Measurements from ENCODE around the gene CYP4X1. TPM values are rescaled to one million over a fixed set of nuclear protein-coding genes. Genes with fewer than 3 reads are reported as not detected.

The CYP4X1 gene
- total RNA-seq, 1 experiment from 2014 or later = not detected

DNA sequence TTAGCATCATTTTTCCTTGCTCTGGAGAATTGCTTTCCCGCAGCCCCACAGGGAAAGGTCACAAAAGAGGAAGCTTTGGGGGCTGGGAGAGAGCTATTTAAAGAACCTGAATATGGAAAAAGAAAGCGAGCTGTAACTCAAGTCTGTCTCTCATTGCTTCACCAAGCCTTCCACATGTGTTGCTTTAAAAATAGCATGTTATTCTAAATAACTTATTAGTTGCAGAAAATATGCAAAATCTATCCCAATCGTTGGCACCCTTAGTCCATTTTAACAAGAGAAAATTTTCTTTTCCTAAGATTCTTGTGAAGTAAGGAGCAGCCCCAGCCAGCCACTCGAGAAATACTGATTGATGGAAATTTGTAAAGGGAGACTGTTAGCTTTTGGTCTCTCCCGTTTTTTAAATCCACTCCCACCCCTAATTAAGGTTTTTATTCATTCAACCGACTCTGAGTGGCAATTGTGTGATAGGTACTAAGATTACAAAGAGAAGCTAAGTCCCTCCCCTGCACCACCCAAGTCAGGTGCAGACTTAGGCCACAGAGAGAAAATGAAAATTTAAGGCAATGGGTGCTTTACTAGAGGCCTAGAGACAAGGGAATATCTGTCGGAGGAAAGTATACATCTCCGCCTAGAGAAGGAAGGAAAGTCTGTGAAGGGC is 802 bp downstream of the CYP4X1 start:
- Histone ChIP-seq H3K36me3 (ENCODE audit: insufficient read depth, low read length, poor library complexity, severe bottlenecking) (no peaks in the 10 kb centered on the region), H3K9me3 (ENCODE audit: low read depth, low read length, poor library complexity, severe bottlenecking) (no peaks in the 10 kb centered on the region), H3K4me3 (ENCODE audit: low read depth, low read length, poor library complexity, severe bottlenecking) (no peak overlapping the region), H3K27me3 (replicated peaks; ENCODE audit: insufficient read depth, low read depth, low read length, poor library complexity) (peaks cover 49% of the 10 kb centered on the region), H3K27ac (ENCODE audit: low read depth, low read length, poor library complexity, severe bottlenecking) (no peak overlapping the region), H3K4me1 (ENCODE audit: insufficient read depth, low read length, poor library complexity, severe bottlenecking) (no peaks in the 10 kb centered on the region)
- CTCF ChIA-PET = no interaction called here
- intact Hi-C loops (cut with micrococcal nuclease; ENCODE audit: unreplicated experiment) = no loop called here
- TF ChIP-seq EZH2 (IDR thresholded peaks at IDR 0.05; ENCODE audit: borderline replicate concordance, low read depth, low read length, poor library complexity, severe bottlenecking) = no peak
- TF ChIP-seq, protein P1, sequence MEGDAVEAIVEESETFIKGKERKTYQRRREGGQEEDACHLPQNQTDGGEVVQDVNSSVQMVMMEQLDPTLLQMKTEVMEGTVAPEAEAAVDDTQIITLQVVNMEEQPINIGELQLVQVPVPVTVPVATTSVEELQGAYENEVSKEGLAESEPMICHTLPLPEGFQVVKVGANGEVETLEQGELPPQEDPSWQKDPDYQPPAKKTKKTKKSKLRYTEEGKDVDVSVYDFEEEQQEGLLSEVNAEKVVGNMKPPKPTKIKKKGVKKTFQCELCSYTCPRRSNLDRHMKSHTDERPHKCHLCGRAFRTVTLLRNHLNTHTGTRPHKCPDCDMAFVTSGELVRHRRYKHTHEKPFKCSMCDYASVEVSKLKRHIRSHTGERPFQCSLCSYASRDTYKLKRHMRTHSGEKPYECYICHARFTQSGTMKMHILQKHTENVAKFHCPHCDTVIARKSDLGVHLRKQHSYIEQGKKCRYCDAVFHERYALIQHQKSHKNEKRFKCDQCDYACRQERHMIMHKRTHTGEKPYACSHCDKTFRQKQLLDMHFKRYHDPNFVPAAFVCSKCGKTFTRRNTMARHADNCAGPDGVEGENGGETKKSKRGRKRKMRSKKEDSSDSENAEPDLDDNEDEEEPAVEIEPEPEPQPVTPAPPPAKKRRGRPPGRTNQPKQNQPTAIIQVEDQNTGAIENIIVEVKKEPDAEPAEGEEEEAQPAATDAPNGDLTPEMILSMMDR (conservative IDR thresholded peaks at IDR 0.05; ENCODE audit: low read depth, low read length) = no peak
- DNase-seq (ENCODE audit: low spot score) = no peak
- POLR2A ChIA-PET (ENCODE audit: low non-redundant PET) = no interaction called here
- BruUV-seq (replicated peaks) = no TSS peak

DNA sequence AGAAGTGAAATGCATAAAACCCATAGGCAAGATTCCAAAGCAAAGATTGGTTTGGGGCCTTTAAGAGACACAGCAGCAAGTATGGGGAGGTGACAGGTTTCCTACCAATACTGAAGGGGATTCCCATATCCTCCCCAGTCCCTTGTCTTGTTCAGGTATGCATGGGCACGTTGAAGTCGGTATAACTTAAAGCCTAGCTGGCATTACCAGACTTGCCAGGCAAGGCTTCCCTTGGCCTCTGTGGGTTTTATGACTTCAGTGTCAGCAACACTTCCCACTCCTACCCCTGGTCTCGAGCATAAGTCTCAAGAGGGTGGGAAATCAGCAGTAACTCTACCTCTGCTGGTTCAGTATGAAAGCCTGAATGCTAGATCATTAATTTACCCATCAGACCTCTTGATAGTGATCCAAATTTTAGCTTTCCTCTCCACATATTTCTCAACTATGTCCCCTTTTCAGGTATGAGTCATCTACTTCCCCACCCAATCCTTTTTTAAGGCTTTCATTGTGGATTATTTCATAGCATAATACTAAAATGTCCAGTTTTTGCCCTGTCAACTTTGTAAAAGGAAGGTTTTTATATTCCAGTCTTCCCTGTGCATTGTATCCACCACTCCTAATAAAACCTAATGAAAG is 6.8 kb downstream of the CYP4X1 start:
- TF ChIP-seq, protein P1 (conservative IDR thresholded peaks at IDR 0.05; ENCODE audit: low read depth, low read length) = no peak
- no peak for TF ChIP-seq EZH2 (IDR thresholded peaks at IDR 0.05; ENCODE audit: borderline replicate concordance, low read depth, low read length, poor library complexity, severe bottlenecking)
- Histone ChIP-seq H3K27me3 (replicated peaks; ENCODE audit: insufficient read depth, low read depth, low read length, poor library complexity) (peaks cover 43% of the 10 kb centered on the region), H3K9me3 (ENCODE audit: low read depth, low read length, poor library complexity, severe bottlenecking) (no peaks in the 10 kb centered on the region), H3K27ac (ENCODE audit: low read depth, low read length, poor library complexity, severe bottlenecking) (no peak overlapping the region), H3K4me3 (ENCODE audit: low read depth, low read length, poor library complexity, severe bottlenecking) (no peak overlapping the region), H3K36me3 (ENCODE audit: insufficient read depth, low read length, poor library complexity, severe bottlenecking) (no peaks in the 10 kb centered on the region), H3K4me1 (ENCODE audit: insufficient read depth, low read length, poor library complexity, severe bottlenecking) (no peaks in the 10 kb centered on the region)
- intact Hi-C loops (cut with micrococcal nuclease; ENCODE audit: unreplicated experiment) = no loop called here
- ChIA-PET POLR2A (ENCODE audit: low non-redundant PET) (no interaction called here), CTCF (no interaction called here)
- DNase-seq (ENCODE audit: low spot score) = no peak
- BruUV-seq (replicated peaks) = no TSS peak

DNA sequence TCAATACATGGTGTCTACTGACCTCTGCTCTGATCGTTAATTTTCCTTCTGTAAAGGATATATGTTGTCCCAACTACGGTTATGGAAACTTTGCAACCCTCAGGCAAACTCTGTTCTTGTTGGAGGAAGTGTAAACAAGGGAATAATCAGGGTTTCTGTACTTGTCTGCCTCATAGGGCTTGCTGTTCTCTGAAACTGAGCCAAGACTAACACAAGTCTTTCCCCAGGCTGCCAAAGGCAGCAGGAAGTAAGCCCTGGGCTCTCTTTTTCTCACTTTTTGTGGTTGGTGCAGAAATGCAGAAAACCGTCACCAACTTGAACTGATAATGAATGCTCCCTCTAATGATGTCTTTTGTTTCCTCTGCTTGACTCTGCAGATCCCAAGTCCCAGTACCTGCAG is 7.6 kb downstream of the CYP4X1 start:
- TF ChIP-seq, protein P1 (conservative IDR thresholded peaks at IDR 0.05; ENCODE audit: low read depth, low read length) = no peak
- no peak for TF ChIP-seq EZH2 (IDR thresholded peaks at IDR 0.05; ENCODE audit: borderline replicate concordance, low read depth, low read length, poor library complexity, severe bottlenecking)
- ChIA-PET CTCF (no interaction called here), POLR2A (ENCODE audit: low non-redundant PET) (no interaction called here)
- Histone ChIP-seq H3K36me3 (ENCODE audit: insufficient read depth, low read length, poor library complexity, severe bottlenecking) (no peaks in the 10 kb centered on the region), H3K9me3 (ENCODE audit: low read depth, low read length, poor library complexity, severe bottlenecking) (no peaks in the 10 kb centered on the region), H3K27ac (ENCODE audit: low read depth, low read length, poor library complexity, severe bottlenecking) (no peak overlapping the region), H3K4me3 (ENCODE audit: low read depth, low read length, poor library complexity, severe bottlenecking) (no peak overlapping the region), H3K27me3 (replicated peaks; ENCODE audit: insufficient read depth, low read depth, low read length, poor library complexity) (peaks cover 43% of the 10 kb centered on the region), H3K4me1 (ENCODE audit: insufficient read depth, low read length, poor library complexity, severe bottlenecking) (no peaks in the 10 kb centered on the region)
- BruUV-seq (replicated peaks) = no TSS peak
- intact Hi-C loops (cut with micrococcal nuclease; ENCODE audit: unreplicated experiment) = no loop called here
- DNase-seq (ENCODE audit: low spot score) = no peak

All from A673 (cell line).